K562 (cell line): ENCODE measurements around the gene CLTB. TPM values are rescaled to one million over a fixed set of nuclear protein-coding genes. Genes with fewer than 3 reads are reported as not detected.
A peak's percentile ranks its signal among the peaks of the same experiment; 100 is the strongest.
"Not testable (repeated sequence)": the region's sequence is repeated elsewhere in the genome, so short reads cannot be mapped to it uniquely, and the experiment has no call there.

ENCODE experiments used
- ATAC-seq: fragments of 200-7000 bp; cut with Tn5 transposase; 3 replicates; pipeline ENCODE4 v1.9.1; 2020; ENCODE audit warnings: moderate library complexity
- BruUV-seq: library from RNA; stranded (reverse); fragments of 400-500 nt; replicated peaks from 2 replicates; lab custom pipeline; 2021; lab: Mats Ljungman, UMichigan
- CTCF ChIA-PET: fragments of 300-600 bp; formaldehyde crosslinking; extraction: SDS; loops from one replicate; lab custom pipeline; 2021; ENCODE audit warnings: low intra/inter-chr PET ratio; lab: Yijun Ruan, JAX
- POLR2A ChIA-PET: fragments of 300-600, 350-650 bp; sonication (Branson Sonifier 250); formaldehyde crosslinking; extraction: SDS; loops from one replicate; lab custom pipeline; 2021; ENCODE audit warnings: antibody characterized with exemption, inconsistent platforms; lab: Yijun Ruan, JAX
- DNase-seq, 4 experiments: peaks; one replicate each; pipeline versions ENCODE4 v3.0.0 to v3.0.0-alpha.2; 2011 to 2018; ENCODE audit warnings: low spot score in 3 of 4, mixed read lengths in 3 of 4; ENCODE audit errors: extremely low read depth in 1 of 4
- FAIRE-seq: peaks from 2 replicates; lab custom pipeline; 2011; peaks lifted over from hg19 to GRCh38; lab: Jason Lieb, UNC
- H2AFZ ChIP-seq: 2 replicates; pipeline ENCODE4 v1.6.0; 2011; ENCODE audit warnings: low read depth, low read length, control low read depth, inconsistent platforms
- H3K27ac ChIP-seq: fragments of 200-600 bp; 3 replicates; pipeline ENCODE4 v1.8.0; 2011; ENCODE audit warnings: low read depth, mild to moderate bottlenecking, control low read depth, inconsistent platforms, low read length, moderate library complexity, mixed read lengths; ENCODE audit errors: extremely low read depth
- H3K27me3 ChIP-seq, 2 experiments: fragments of 300-600 bp in 1 of 2; 2 replicates in 1 of 2; 3 replicates in 1 of 2; pipeline versions ENCODE4 v1.6.0 to v1.8.0; 2011; ENCODE audit warnings: inconsistent platforms in 2 of 2, low read length in 2 of 2, mild to moderate bottlenecking in 1 of 2, mixed read lengths in 1 of 2, moderate library complexity in 1 of 2; ENCODE audit not compliant: control insufficient read depth in 2 of 2, insufficient read depth in 2 of 2
- H3K36me3 ChIP-seq: fragments of 300-600 bp; 3 replicates; pipeline ENCODE4 v1.8.0; 2011; ENCODE audit warnings: mild to moderate bottlenecking, low read length, inconsistent platforms; ENCODE audit not compliant: control insufficient read depth, insufficient read depth
- H3K4me1 ChIP-seq, 2 experiments: fragments of 200-600 bp in 1 of 2; replicated peaks in 1 of 2; 2 replicates in 1 of 2; 3 replicates in 1 of 2; pipeline versions ENCODE4 v1.5.1 to v1.8.0; 2011; ENCODE audit warnings: inconsistent platforms in 2 of 2, low read length in 2 of 2, mild to moderate bottlenecking in 1 of 2, mixed read lengths in 1 of 2, moderate library complexity in 1 of 2; ENCODE audit not compliant: control insufficient read depth in 2 of 2, insufficient read depth in 2 of 2
- H3K4me2 ChIP-seq: 2 replicates; pipeline ENCODE4 v1.6.1; 2011; ENCODE audit warnings: low read length, control low read depth, inconsistent platforms, mixed read lengths; ENCODE audit not compliant: insufficient read depth
- H3K4me3 ChIP-seq: fragments of 200-600 bp; sonication (generic), shearing (Covaris generic); 2 replicates; pipeline ENCODE4 v1.5.1; 2016; ENCODE audit warnings: control low read depth, inconsistent platforms
- H3K79me2 ChIP-seq: fragments of 200-600 bp; 3 replicates; pipeline ENCODE4 v1.8.0; 2011; ENCODE audit warnings: low read length, inconsistent platforms; ENCODE audit not compliant: control insufficient read depth, insufficient read depth
- H3K9ac ChIP-seq, 2 experiments: 2 replicates each; pipeline versions ENCODE4 v1.6.0 to v1.6.1; 2011; ENCODE audit warnings: low read depth in 2 of 2, low read length in 2 of 2, control low read depth in 1 of 2, inconsistent platforms in 1 of 2, mild to moderate bottlenecking in 1 of 2, mixed read lengths in 1 of 2; ENCODE audit not compliant: insufficient read depth in 1 of 2
- H3K9me1 ChIP-seq: one replicate; pipeline ENCODE4 v1.6.0; 2011; ENCODE audit warnings: inconsistent platforms, mild to moderate bottlenecking, low read length, moderate library complexity; ENCODE audit not compliant: control insufficient read depth, insufficient read depth
- H3K9me3 ChIP-seq: replicated peaks from 2 replicates; pipeline ENCODE4 v1.5.1; 2011; ENCODE audit warnings: low read depth, low read length, inconsistent platforms; ENCODE audit not compliant: control insufficient read depth, insufficient read depth
- H4K20me1 ChIP-seq: replicated peaks from 2 replicates; pipeline ENCODE4 v1.6.1; 2011; ENCODE audit warnings: low read length, inconsistent platforms, mixed read lengths; ENCODE audit not compliant: control insufficient read depth, insufficient read depth
- COPS2 ChIP-seq: fragments of 450-650 bp; conservative IDR thresholded peaks from 2 replicates; pipeline ENCODE4 v1.6.1; 2016; ENCODE audit warnings: mild to moderate bottlenecking, moderate library complexity
- FOXP1 ChIP-seq: sonication (generic); formaldehyde crosslinking; IDR thresholded peaks from 2 replicates; pipeline ENCODE4 v1.8.0; 2022; ENCODE audit warnings: mild to moderate bottlenecking, missing genetic modification reagents
- HOXB6 ChIP-seq: fragments of 250-450 bp; sonication (Bioruptor Pico); IDR thresholded peaks from 2 replicates; pipeline ENCODE4 v1.5.1; 2022; ENCODE audit warnings: mild to moderate bottlenecking, borderline replicate concordance
- ZNF121 ChIP-seq: sonication (generic); formaldehyde crosslinking; conservative IDR thresholded peaks from 2 replicates; pipeline ENCODE4 v1.8.0; 2022; ENCODE audit warnings: missing genetic modification reagents
- ZNF583 ChIP-seq: fragments of 250-450 bp; sonication (Bioruptor Pico); IDR thresholded peaks from 2 replicates; pipeline ENCODE4 v1.4.0; 2020
- ZNF699 ChIP-seq: fragments of 250-450 bp; sonication (Bioruptor Pico); IDR thresholded peaks from 2 replicates; pipeline ENCODE4 v1.8.0; 2021; ENCODE audit warnings: mild to moderate bottlenecking, moderate library complexity; ENCODE audit not compliant: insufficient replicate concordance
- WGBS: fragments of 100-300 bp; shearing (Covaris generic); methylation state at CpG from one replicate; pipeline ENCODE4 v1.1.6; 2016; ENCODE audit warnings: low coverage, mixed read lengths; ENCODE audit not compliant: insufficient coverage; ENCODE audit errors: missing lambda C conversion rate; 5-methylcytosine and 5-hydroxymethylcytosine counted together
- in situ Hi-C: fragments of 300-500 bp; cut with MboI; formaldehyde crosslinking; loops from 4 replicates; pipeline ENCODE4 v1.15.0; 2018; ENCODE audit warnings: inconsistent platforms, mixed read lengths
- intact Hi-C: fragments of 100-400 bp; cut with micrococcal nuclease; formaldehyde crosslinking; loops from 2 replicates; pipeline ENCODE4 v1.14.2; 2022
- polyA plus RNA-seq, 8 experiments: library from polyadenylated mRNA; depleted of rRNA in 4 of 8; stranded (reverse) in 5 of 8; unstranded in 3 of 8; fragments of >200 nt; fragmentation: Nextera tagmentation in 2 of 8; fragmentation: Illumina TruSeq in 1 of 8; extraction: Ambion mirVana in 2 of 8; extraction: Trizol in 1 of 8; gene quantifications; 2 replicates each; pipeline versions ENCODE4 v1.2.1 to v1.2.3, GENCODE V29; 2011 to 2014; ENCODE audit warnings: inconsistent platforms in 1 of 8, missing spikeins in 1 of 8
- total RNA-seq, 7 experiments: library from RNA; depleted of rRNA in 6 of 7; stranded (reverse); fragments of >200 nt in 6 of 7; fragmentation: Illumina TruSeq in 2 of 7; extraction: Trizol in 2 of 7; gene quantifications; 2 replicates each; pipeline versions ENCODE4 v1.2.1 to v1.2.3, GENCODE V29; 2011 to 2021; ENCODE audit warnings: low replicate concordance in 1 of 7
- TF ChIP-seq, protein P1 (sequence below): sonication (generic); formaldehyde crosslinking; IDR thresholded peaks from 2 replicates; pipeline ENCODE4 v1.9.0; 2022; ENCODE audit warnings: mild to moderate bottlenecking, missing genetic modification reagents

The CLTB gene
- total and polyA plus RNA-seq, 9 of the 15 experiments (the other 6 are each of a cell fraction or from before 2014, with no cell fraction given): 1.8 to 117 (median 39.0) TPM

DNA sequence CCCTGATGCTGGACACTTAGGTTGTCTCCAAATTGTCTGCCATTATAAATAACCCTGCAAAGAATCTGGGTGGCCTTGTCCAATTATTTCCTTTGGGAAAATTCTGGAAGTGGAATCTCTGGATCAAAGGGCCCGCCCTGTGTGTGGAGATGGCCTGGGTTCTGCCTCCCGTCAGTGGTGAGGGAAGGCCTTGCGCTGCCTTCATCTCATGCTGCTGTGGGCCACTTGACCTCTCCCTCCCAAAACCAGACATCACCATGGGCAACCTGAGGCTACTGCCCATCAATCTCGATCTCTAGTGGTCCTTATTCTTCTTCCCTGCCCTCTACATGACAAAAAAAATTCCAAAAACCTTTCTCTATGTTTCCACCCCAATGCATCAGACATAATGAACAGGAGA lies 6.6 kb downstream of the CLTB start:
- peaks cover 6% of the 10 kb centered on the region; the same call in 2 of the 3 replicates for H3K79me2 ChIP-seq
- DNase-seq: peak in 2 of 4 experiments; percentile 6 to 9
- intact Hi-C loops: loop anchor here (10.0 kb wide), 1 partner anchor 75 kb away; no protein-coding TSS in a partner anchor
- H3K4me2 ChIP-seq: no peak overlapping the region
- H3K9ac ChIP-seq: no peak overlapping the region
- WGBS: 86% methylated on average over 4 of the region's 4 CpGs
- H2AFZ ChIP-seq: no peak overlapping the region
- no peak for FAIRE-seq
- no peaks in the 10 kb centered on the region for H3K9me3 ChIP-seq
- ChIA-PET CTCF (no interaction called here), POLR2A (interaction anchor here (0.7 to 1.2 kb wide), 2 partner anchors 15 to 127 kb away, joined by 3 read pairs; partner anchors contain the start of gene RNF44)
- BruUV-seq: no TSS peak
- H3K36me3 ChIP-seq: peaks cover 39% of the 10 kb centered on the region; the same call in 2 of the 3 replicates
- ATAC-seq: no peak
- no peak overlapping the region for H3K4me3 ChIP-seq
- no peaks in the 10 kb centered on the region for H3K27me3 ChIP-seq
- peaks cover 9% of the 10 kb centered on the region; the same call in 1 of the 2 replicates for H4K20me1 ChIP-seq
- no peaks in the 10 kb centered on the region; a peak in 2 of 5 replicates for H3K4me1 ChIP-seq
- no peak overlapping the region for H3K27ac ChIP-seq
- in situ Hi-C loops: no loop called here
- H3K9me1 ChIP-seq: peaks cover 4% of the 10 kb centered on the region
- TF ChIP-seq, protein P1, sequence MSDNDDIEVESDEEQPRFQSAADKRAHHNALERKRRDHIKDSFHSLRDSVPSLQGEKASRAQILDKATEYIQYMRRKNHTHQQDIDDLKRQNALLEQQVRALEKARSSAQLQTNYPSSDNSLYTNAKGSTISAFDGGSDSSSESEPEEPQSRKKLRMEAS (CRISPR knock-in tag): no peak
- TF ChIP-seq ZNF583 (no peak), COPS2 (no peak), ZNF699 (CRISPR knock-in tag) (no peak)

DNA sequence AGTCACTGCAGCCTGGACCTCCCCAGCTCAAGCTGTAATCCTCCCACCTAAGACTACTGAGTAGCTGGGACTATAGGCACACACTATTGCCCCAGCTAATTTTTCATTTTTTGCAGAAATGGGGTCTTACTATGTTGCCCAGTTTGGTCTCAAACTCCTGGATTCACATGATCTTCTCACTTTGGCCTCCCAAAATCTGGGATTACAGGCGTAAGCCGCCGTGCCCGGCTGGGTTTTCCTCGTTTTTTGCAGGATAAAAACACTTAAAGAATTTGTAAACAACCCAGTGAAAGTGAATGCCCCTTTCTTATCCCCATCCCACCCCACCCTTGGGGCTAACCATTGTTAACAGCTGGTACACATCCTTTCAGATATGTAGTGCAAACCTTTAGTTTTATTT lies 7.7 kb downstream of the CLTB start:
- Histone ChIP-seq H3K4me2 (no peak overlapping the region), H4K20me1 (peaks cover 6% of the 10 kb centered on the region; the same call in 1 of the 2 replicates), H3K4me3 (no peak overlapping the region), H3K27ac (no peak overlapping the region), H3K79me2 (no peaks in the 10 kb centered on the region), H3K9me3 (no peaks in the 10 kb centered on the region), H3K36me3 (peaks cover 39% of the 10 kb centered on the region; the same call in 2 of the 3 replicates), H3K9ac (no peak overlapping the region), H3K27me3 (no peaks in the 10 kb centered on the region), H2AFZ (no peak overlapping the region), H3K4me1 (peaks cover 0 to 7% of the 10 kb centered on the region in 2 experiments; a peak in 2 of 5 replicates), H3K9me1 (no peaks in the 10 kb centered on the region)
- intact Hi-C loops (no loop called here), in situ Hi-C loops (no loop called here)
- ATAC-seq (no peak), FAIRE-seq (no peak), DNase-seq (peak in 2 of 4 experiments; percentile 5)
- WGBS: 80% methylated on average over 5 of the region's 5 CpGs
- ChIA-PET CTCF (no interaction called here), POLR2A (interaction anchor here (0.7 to 2.9 kb wide), 2 partner anchors 15 to 20 kb away, joined by 3 to 15 read pairs; no protein-coding TSS in a partner anchor)
- BruUV-seq: no TSS peak
- TF ChIP-seq HOXB6 (no peak), FOXP1 (CRISPR knock-in tag) (no peak), ZNF121 (CRISPR knock-in tag) (0 out of 2 replicates have a peak, but pooled peaks have one; percentile 6)

DNA sequence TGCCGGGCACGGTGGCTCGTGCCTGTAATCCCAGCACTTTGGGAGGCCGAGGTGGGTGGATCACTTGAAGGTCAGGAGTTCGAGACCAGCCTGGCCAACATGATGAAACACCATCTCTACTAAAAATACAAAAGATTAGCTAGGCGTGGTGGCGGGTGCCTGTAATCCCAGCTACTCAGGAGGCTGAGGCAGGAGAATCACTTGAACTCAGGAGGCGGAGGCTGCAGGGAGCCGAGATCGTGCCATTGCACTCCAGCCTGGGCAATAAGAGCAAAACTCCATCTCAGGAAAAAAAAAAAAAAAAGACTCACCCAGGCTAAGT lies 8.1 kb downstream of the CLTB start:
- CTCF ChIA-PET, ATAC-seq, H3K4me3 ChIP-seq, H4K20me1 ChIP-seq, H3K27ac ChIP-seq, in situ Hi-C loops, H3K9ac ChIP-seq, H3K79me2 ChIP-seq, H3K27me3 ChIP-seq, intact Hi-C loops, H3K4me1 ChIP-seq, H2AFZ ChIP-seq, H3K9me1 ChIP-seq, BruUV-seq, H3K9me3 ChIP-seq, DNase-seq, H3K4me2 ChIP-seq, FAIRE-seq: not testable (repeated sequence)
- H3K36me3 ChIP-seq: peaks cover 39% of the 10 kb centered on the region; the same call in 2 of the 3 replicates
- POLR2A ChIA-PET: interaction anchor here (0.6 to 2.9 kb wide), 2 partner anchors 15 to 239 kb away, joined by 3 to 15 read pairs; partner anchors contain the start of gene TSPAN17
- 85% methylated on average over 6 of the region's 10 CpGs for WGBS
